HG03135 (cell line): ENCODE data around the gene MKRN1.
"Not testable (repeated sequence)": the region's sequence is repeated elsewhere in the genome, so short reads cannot be mapped to it uniquely, and the experiment has no call there.

Experiments
- ATAC-seq: cut with Tn5 transposase; IDR thresholded peaks from one replicate; pipeline ENCODE4 v1.9.1; 2021; ENCODE audit warnings: mild to moderate bottlenecking, moderate library complexity; ENCODE audit not compliant: unreplicated experiment

Gene MKRN1

GRCh38 chr7:140440593-140440992, 38.7 kb downstream of the MKRN1 start:
- ATAC-seq: no peak

- peak; percentile 77 for ATAC-seq
Measured at GRCh38 chr7:140439359-140439758, 39.9 kb downstream of the MKRN1 start.

DNA sequence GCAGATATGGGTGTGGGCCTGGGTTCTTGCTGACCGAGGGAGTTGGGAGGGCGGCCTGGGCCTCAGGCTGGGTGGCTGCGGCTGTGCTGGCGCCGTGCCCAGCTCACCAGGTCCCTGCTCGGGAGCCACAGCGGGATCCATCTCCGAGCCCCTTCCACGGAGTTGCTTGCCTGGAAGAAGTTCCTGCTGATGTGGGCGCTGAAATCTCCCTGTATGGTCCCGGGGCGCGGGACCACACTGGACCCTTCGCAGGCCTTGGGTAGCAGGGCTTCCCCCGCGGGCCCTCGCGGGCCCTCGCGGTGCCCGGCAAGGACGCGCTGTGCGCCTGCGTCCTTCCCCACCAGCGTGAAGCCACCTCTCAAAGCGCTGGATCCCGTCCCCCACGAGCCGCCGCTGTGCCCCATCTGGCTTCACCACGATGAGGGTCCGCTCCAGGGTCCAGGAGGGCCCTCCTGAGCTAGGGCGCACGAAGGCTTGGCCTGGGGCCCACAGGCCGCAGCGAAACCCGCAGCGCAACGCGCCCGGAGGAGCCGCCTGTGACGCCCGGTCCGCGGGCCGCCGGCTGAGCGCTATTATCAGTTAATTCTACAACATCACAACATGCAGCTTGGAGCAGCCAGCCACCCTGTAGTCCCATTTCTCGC, 43.9 kb downstream of the MKRN1 start:
- ATAC-seq: no peak

DNA sequence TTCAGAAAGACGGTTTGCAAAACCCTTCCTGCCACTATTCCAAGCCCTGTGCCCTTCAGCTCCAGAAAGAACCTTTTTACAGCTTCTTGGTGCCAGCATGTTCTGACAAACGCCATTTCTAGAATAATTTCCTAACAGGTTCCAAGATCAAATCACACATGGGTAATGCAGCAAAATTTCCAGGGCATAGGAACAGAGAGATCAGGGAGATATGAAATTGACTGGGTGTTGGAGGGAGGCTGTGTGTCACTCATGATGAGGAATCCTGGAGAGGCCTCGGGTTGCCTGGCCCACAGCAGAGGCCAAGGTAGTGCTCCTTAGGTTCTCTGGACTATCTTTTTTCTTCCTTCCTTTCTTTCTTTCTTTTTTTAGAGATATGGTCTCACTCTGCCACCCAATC, 45.9 kb downstream of the MKRN1 start:
- ATAC-seq: no peak

GRCh38 chr7:140426130-140426529, 53.2 kb downstream of the MKRN1 start:
- ATAC-seq: no peak

GRCh38 chr7:140425718-140426117, 53.6 kb downstream of the MKRN1 start:
- ATAC-seq: no peak

DNA sequence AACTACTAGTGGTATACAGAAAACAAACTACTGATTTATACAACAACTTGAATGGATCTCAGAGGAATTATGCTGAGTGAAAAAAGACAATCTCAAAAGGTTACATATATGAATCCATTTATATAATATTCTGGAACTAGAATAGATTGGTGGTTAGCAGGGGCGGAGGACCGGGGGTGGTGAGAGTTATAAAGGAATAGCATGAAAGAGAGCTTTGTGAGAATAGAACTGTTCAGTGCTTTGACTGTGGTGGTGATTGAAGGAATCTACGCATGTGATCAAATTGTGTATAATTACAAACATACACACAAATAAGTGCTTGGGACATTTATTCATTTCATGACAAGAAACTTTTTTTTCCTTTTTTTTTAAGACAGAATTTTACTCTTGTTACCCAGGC, 55.8 kb downstream of the MKRN1 start:
- ATAC-seq: no peak

DNA sequence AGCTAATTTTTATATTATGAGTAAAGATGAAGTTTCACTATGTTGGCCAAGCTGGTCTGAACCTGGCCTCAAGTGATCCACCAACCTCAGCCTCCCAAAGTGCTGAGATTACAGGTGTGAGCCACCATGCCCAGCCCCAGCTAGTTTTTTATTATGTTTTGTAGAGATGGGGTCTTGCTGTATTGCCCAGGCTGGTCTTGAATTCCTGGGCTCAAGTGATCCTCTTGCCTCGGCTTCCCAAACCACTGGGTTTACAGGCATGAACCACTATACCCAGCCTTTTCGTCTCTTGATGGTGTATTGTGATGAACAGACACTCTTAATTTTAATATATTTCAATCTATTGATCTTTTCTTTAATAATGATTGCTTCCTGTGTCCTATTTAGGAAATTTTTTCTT, 57.8 kb downstream of the MKRN1 start:
- ATAC-seq: no peak

DNA sequence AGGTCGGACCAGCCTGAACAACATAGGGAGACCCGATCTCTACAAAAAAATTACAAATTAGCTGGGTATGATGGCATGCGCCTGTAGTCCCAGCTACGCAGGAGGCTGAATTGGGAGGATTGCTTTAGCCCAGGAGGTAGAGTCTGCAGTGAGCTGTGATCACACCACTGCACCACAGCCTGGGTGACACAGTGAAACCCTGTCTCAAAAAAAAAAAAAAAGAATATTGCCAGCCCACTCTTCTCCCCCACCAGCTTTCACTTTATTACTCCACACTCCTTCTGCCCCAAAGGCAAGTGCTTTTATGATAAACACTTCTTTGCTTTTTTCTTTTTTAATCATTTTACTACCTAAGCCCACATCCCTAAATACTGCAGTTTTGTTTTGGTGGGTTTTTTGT, 60.7 kb downstream of the MKRN1 start:
- ATAC-seq: no peak

- ATAC-seq: not testable (repeated sequence)
Measured at GRCh38 chr7:140418156-140418472, 61.2 kb downstream of the MKRN1 start.

GRCh38 chr7:140417456-140418155, 61.7 kb downstream of the MKRN1 start:
- ATAC-seq: no peak

GRCh38 chr7:140416560-140416959, 62.7 kb downstream of the MKRN1 start:
- no peak for ATAC-seq

DNA sequence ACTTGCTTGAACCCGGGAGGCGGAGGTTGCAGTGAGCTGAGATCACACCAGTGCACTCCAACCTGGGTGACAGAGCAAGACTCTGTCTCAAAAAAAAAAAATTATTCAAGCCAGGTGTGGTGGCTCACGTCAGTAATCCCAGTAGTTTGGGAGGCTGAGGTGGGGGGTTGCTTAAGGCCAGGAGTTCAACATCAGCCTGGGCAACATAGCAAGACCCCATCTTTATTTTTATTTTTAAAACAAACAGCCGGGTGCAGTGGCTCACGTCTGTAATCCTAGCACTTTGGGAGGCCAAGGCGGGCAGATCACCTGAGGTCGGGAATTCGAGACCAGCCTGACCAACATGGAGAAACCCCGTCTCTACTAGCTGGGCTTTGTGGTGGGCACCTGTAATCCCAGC, 63.5 kb downstream of the MKRN1 start:
- ATAC-seq: not testable (repeated sequence)

GRCh38 chr7:140415361-140415760, 63.9 kb downstream of the MKRN1 start:
- no peak for ATAC-seq

- ATAC-seq: no peak
Measured at GRCh38 chr7:140404565-140405065, 74.7 kb downstream of the MKRN1 start.

DNA sequence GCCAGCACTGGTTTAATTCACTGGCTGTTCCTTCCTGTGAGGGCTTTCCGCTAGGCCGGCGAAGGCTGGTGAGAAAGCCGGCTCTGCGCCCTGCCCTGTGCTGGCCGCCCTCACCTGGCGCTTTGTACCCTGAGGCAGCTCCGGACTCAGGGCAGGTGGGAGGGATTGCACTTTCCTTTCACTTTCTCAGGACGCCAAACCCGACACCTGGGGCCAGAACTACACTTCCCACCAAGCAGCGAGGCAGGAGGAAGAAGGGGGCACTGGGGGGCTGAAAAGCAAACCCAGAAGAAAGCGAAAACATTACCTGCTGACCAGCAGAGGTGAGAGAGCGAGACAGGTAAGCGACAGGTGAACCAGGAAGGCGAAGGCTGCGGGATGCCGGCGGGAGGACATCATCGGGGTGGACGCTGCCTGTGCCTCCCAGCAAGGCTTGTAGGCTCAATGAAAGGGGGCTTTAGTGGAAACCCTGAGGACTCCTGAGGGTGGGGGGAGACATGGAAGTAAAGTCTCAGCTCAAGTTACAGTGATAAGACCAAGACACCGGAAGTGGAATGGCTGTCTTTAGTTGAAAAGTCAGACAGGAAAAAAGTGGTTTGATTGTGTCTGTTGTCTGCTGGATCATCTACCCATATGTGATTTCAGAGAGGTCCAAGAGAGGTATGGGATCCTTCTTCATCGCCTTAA, 75.3 kb downstream of the MKRN1 start, which contains the start of gene RAB19:
Gene RAB19 (plus strand): TSS at position 181 of the 687 bp plus-strand sequence. CDS start 3,589 bp downstream, outside the sequence.
- no peak for ATAC-seq
